BJ (cell line): ENCODE results near the gene KIF27. TPM values are rescaled to one million over a fixed set of nuclear protein-coding genes. Genes with fewer than 3 reads are reported as not detected.

Source experiments
- CTCF ChIA-PET: fragments of 350-600 bp; formaldehyde crosslinking; extraction: SDS; loops from one replicate; lab custom pipeline; 2021; ENCODE audit warnings: antibody characterized with exemption, inconsistent platforms; lab: Yijun Ruan, JAX
- POLR2A ChIA-PET: fragments of 300-600 bp; sonication (Branson Sonifier 250); formaldehyde crosslinking; extraction: SDS; loops from one replicate; lab custom pipeline; 2021; ENCODE audit warnings: antibody characterized with exemption; lab: Charles Lee
- DNase-seq: peaks from one replicate; pipeline ENCODE4 v3.0.0-alpha.2; 2011; ENCODE audit warnings: low read depth
- H3K27me3 ChIP-seq: 2 replicates; pipeline ENCODE4 v1.6.0; 2011; ENCODE audit warnings: low read length; ENCODE audit not compliant: control insufficient read depth, insufficient read depth
- H3K36me3 ChIP-seq: 2 replicates; pipeline ENCODE4 v1.5.1; 2011; ENCODE audit warnings: low read length; ENCODE audit not compliant: control insufficient read depth, insufficient read depth
- H3K4me3 ChIP-seq: 2 replicates; pipeline ENCODE4 v1.5.1; 2011; ENCODE audit warnings: low read depth, mild to moderate bottlenecking, control low read depth, low read length
- CTCF ChIP-seq: IDR thresholded peaks from 2 replicates; pipeline ENCODE4 v1.5.1; 2011; ENCODE audit warnings: low read depth, mild to moderate bottlenecking, control low read depth, inconsistent platforms, low read length, moderate library complexity; ENCODE audit not compliant: insufficient read depth
- polyA plus RNA-seq: library from polyadenylated mRNA; depleted of rRNA; stranded (reverse); fragments of >200 nt; gene quantifications from 2 replicates; pipeline ENCODE4 v1.2.3, GENCODE V29; 2011; rRNA removed

KIF27 gene
- polyA plus RNA-seq, 1 experiment = 0.54 TPM

- ChIA-PET CTCF (no interaction called here), POLR2A (no interaction called here)
- DNase-seq = no peak
- Histone ChIP-seq H3K27me3 (no peaks in the 10 kb centered on the region), H3K4me3 (no peak overlapping the region), H3K36me3 (no peaks in the 10 kb centered on the region)
- no peak for TF ChIP-seq CTCF
Observed at GRCh38 chr9:83800236-83801033, 120.8 kb downstream of the KIF27 start.

- DNase-seq = no peak
- Histone ChIP-seq H3K4me3 (no peak overlapping the region), H3K36me3 (no peaks in the 10 kb centered on the region), H3K27me3 (no peaks in the 10 kb centered on the region)
- POLR2A ChIA-PET = no interaction called here
- no peak for TF ChIP-seq CTCF
- CTCF ChIA-PET = no interaction called here
Observed at GRCh38 chr9:83794051-83794450, 127.2 kb downstream of the KIF27 start.

GRCh38 chr9:83792746-83793145 is 128.5 kb downstream of the KIF27 start:
- POLR2A ChIA-PET = no interaction called here
- no peak for TF ChIP-seq CTCF
- Histone ChIP-seq H3K27me3 (no peaks in the 10 kb centered on the region), H3K36me3 (no peaks in the 10 kb centered on the region), H3K4me3 (no peak overlapping the region)
- no peak for DNase-seq
- CTCF ChIA-PET = no interaction called here

Other genes starting within 250 kb of the KIF27 start
- 135 and 154 TPM in 2 replicates for gene UBQLN1, start 213.5 kb downstream of the KIF27 start, polyA plus RNA-seq
- 0.47 and 1.5 TPM in 2 replicates for gene GKAP1, start 103.7 kb downstream of the KIF27 start, polyA plus RNA-seq
- gene HNRNPK, start 58.8 kb upstream of the KIF27 start, polyA plus RNA-seq = 343 and 549 TPM in 2 replicates
- 0.76 and 2.6 TPM in 2 replicates for gene RMI1, start 59.4 kb upstream of the KIF27 start, polyA plus RNA-seq